ENCODE results near the gene HDAC4.

Gene HDAC4

DNA sequence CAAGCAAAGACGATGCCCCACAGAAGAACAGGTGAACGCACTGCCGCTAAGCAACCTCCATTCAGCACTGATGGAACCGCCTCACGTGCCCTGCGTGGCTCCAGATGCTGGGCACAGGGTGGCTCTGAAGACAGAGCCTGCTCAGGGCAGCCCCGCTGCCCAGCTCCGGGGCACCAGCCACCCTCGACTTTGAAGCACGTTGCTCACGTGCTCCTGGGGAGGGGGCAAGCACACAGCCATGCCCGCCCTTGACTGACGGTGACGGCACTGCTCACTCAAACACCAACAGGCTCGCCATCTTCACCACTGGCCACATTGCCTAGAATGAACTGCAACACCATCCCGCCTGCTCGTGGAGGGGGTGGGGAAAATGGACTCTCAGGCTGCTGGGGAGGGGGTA is 251.3 kb downstream of the HDAC4 start:
- TF ChIP-seq SPI1 (IDR thresholded peaks at IDR 0.05; ENCODE audit: borderline replicate concordance, low read depth): no peak
- TF ChIP-seq, protein P1, sequence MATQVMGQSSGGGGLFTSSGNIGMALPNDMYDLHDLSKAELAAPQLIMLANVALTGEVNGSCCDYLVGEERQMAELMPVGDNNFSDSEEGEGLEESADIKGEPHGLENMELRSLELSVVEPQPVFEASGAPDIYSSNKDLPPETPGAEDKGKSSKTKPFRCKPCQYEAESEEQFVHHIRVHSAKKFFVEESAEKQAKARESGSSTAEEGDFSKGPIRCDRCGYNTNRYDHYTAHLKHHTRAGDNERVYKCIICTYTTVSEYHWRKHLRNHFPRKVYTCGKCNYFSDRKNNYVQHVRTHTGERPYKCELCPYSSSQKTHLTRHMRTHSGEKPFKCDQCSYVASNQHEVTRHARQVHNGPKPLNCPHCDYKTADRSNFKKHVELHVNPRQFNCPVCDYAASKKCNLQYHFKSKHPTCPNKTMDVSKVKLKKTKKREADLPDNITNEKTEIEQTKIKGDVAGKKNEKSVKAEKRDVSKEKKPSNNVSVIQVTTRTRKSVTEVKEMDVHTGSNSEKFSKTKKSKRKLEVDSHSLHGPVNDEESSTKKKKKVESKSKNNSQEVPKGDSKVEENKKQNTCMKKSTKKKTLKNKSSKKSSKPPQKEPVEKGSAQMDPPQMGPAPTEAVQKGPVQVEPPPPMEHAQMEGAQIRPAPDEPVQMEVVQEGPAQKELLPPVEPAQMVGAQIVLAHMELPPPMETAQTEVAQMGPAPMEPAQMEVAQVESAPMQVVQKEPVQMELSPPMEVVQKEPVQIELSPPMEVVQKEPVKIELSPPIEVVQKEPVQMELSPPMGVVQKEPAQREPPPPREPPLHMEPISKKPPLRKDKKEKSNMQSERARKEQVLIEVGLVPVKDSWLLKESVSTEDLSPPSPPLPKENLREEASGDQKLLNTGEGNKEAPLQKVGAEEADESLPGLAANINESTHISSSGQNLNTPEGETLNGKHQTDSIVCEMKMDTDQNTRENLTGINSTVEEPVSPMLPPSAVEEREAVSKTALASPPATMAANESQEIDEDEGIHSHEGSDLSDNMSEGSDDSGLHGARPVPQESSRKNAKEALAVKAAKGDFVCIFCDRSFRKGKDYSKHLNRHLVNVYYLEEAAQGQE (IDR thresholded peaks at IDR 0.05; ENCODE audit: insufficient replicate concordance, low read depth): no peak
- no peak for TF ChIP-seq POLR2AphosphoS5 (IDR thresholded peaks at IDR 0.05; ENCODE audit: low read depth)
- TF ChIP-seq GABPA (IDR thresholded peaks at IDR 0.05; ENCODE audit: low read depth): no peak
- TF ChIP-seq, protein P2, sequence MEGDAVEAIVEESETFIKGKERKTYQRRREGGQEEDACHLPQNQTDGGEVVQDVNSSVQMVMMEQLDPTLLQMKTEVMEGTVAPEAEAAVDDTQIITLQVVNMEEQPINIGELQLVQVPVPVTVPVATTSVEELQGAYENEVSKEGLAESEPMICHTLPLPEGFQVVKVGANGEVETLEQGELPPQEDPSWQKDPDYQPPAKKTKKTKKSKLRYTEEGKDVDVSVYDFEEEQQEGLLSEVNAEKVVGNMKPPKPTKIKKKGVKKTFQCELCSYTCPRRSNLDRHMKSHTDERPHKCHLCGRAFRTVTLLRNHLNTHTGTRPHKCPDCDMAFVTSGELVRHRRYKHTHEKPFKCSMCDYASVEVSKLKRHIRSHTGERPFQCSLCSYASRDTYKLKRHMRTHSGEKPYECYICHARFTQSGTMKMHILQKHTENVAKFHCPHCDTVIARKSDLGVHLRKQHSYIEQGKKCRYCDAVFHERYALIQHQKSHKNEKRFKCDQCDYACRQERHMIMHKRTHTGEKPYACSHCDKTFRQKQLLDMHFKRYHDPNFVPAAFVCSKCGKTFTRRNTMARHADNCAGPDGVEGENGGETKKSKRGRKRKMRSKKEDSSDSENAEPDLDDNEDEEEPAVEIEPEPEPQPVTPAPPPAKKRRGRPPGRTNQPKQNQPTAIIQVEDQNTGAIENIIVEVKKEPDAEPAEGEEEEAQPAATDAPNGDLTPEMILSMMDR (IDR thresholded peaks at IDR 0.05; ENCODE audit: insufficient read depth, low read length): no peak
- DNase-seq (ENCODE audit: low read depth in 1 of 2, low spot score in 1 of 2): no peak
- H3K27me3 ChIP-seq (ENCODE audit: insufficient read depth, poor library complexity, severe bottlenecking): no peaks in the 10 kb centered on the region

DNA sequence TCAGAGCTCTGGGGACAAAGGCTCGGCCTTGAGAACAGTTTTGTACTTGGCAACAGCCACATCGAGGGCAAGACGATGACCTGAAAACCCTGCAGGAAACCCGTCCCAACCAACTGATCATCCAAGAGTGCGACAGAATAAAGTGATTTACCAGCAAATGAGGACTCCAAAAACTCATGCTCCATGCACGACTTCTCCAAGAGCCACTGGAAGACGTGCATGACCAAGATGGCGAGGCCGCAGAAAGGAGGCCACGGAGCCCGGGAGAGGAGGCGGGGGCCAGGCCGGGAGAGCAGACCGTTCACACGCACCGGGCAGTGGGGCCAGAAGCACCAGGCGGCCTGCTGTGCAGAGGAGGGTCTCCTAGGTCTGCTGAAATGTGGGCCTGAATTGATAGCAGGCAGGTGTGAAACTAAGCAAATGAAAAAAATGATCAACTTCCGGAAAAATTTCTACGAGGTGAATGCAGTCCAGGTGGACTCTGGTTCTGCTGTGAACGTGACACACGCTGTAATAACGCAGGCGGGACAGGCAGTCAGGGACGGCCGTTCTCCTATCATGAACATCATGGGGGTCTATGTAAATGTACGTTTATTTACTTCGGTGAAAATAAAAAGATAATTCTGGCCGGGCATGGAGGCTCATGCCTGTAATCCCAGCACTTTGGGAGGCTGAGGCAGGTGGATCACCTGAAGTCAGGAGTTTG is 252.2 kb downstream of the HDAC4 start:
- TF ChIP-seq SPI1 (IDR thresholded peaks at IDR 0.05; ENCODE audit: borderline replicate concordance, low read depth) (no peak), POLR2AphosphoS5 (IDR thresholded peaks at IDR 0.05; ENCODE audit: low read depth) (no peak), GABPA (IDR thresholded peaks at IDR 0.05; ENCODE audit: low read depth) (no peak)
- TF ChIP-seq, protein P1 (IDR thresholded peaks at IDR 0.05; ENCODE audit: insufficient replicate concordance, low read depth): no peak
- TF ChIP-seq, protein P2 (IDR thresholded peaks at IDR 0.05; ENCODE audit: insufficient read depth, low read length): no peak
- no peak for DNase-seq (ENCODE audit: low read depth in 1 of 2, low spot score in 1 of 2)
- H3K27me3 ChIP-seq (ENCODE audit: insufficient read depth, poor library complexity, severe bottlenecking): no peaks in the 10 kb centered on the region
- H3K27ac ChIP-seq (replicated peaks): no peak overlapping the region
- H3K4me3 ChIP-seq (replicated peaks; ENCODE audit: insufficient read depth, low read length): no peak overlapping the region

More for the DNA sequence above, 251.3 kb downstream of the HDAC4 start:
- Histone ChIP-seq H3K27ac (replicated peaks) (no peak overlapping the region), H3K4me3 (replicated peaks; ENCODE audit: insufficient read depth, low read length) (no peak overlapping the region)

DNA sequence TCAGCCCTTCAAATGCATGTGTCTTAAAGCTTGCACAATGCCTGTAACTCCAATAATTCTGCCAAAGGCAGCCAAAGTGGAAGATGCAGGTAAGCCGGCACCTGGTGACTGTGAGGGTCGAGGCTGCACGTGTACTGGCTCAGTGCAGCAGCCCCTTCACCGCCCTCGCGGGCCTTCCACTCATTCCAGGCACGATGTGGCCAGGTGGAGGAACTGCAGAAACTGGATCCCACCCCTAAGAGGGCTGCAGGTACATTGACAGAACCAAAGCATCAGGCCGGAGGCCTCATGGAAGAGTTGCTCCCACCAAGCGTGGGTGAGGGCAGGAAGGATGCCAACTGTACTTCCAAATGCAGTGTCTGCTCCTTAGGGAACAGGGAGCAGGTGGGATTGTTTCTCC is 253.4 kb downstream of the HDAC4 start:
- no peak for DNase-seq (ENCODE audit: low read depth in 1 of 2, low spot score in 1 of 2)
- no peaks in the 10 kb centered on the region for H3K27me3 ChIP-seq (ENCODE audit: insufficient read depth, poor library complexity, severe bottlenecking)
- H3K4me3 ChIP-seq (replicated peaks; ENCODE audit: insufficient read depth, low read length): no peak overlapping the region
- no peak for TF ChIP-seq POLR2AphosphoS5 (IDR thresholded peaks at IDR 0.05; ENCODE audit: low read depth)
- TF ChIP-seq, protein P1 (IDR thresholded peaks at IDR 0.05; ENCODE audit: insufficient replicate concordance, low read depth): no peak
- no peak for TF ChIP-seq GABPA (IDR thresholded peaks at IDR 0.05; ENCODE audit: low read depth)
- TF ChIP-seq, protein P2 (IDR thresholded peaks at IDR 0.05; ENCODE audit: insufficient read depth, low read length): no peak
- TF ChIP-seq SPI1 (IDR thresholded peaks at IDR 0.05; ENCODE audit: borderline replicate concordance, low read depth): no peak
- H3K27ac ChIP-seq (replicated peaks): no peak overlapping the region

All from HL-60 (cell line).